ENCODE data around the gene RRP9.

DNA sequence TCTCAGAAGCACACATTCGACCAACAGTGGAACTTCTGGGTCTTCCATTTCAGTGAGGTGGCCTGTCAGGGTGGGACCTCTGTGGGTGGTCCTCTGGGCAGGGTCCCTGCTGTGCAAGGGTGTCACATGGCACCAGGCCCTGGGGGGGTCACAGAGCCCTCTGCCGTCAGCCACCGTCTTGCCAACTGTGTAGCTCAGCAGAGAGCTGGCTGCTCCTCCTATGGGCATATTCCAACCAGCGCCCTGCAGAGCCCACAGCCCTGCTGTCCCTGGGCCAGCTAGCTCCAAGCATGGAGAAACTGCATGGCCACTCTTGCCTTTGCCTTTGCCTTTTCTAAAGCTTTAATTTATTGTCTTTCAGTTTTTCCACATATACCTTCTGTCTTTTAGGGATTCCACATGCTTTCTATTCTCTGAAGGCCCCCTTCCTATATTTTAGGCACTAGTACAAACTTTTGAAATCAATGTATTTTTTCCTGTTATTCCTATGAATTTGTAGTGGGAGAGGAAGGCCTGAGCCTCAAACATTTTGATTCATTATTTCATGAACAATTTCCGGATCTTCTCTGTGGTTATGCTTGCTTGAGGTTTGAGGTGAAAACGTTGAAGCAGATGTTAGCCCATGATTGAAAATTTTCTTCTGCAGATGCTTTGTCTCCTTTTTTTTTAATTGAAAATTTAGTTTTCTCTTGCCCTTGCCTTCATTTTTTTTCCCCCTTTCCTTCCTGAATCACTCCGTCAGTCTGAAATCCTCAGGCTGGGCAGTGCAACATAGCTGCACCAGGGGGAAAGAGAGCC lies 50.3 kb downstream of the RRP9 start:
- TF ChIP-seq, protein P1, sequence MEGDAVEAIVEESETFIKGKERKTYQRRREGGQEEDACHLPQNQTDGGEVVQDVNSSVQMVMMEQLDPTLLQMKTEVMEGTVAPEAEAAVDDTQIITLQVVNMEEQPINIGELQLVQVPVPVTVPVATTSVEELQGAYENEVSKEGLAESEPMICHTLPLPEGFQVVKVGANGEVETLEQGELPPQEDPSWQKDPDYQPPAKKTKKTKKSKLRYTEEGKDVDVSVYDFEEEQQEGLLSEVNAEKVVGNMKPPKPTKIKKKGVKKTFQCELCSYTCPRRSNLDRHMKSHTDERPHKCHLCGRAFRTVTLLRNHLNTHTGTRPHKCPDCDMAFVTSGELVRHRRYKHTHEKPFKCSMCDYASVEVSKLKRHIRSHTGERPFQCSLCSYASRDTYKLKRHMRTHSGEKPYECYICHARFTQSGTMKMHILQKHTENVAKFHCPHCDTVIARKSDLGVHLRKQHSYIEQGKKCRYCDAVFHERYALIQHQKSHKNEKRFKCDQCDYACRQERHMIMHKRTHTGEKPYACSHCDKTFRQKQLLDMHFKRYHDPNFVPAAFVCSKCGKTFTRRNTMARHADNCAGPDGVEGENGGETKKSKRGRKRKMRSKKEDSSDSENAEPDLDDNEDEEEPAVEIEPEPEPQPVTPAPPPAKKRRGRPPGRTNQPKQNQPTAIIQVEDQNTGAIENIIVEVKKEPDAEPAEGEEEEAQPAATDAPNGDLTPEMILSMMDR (IDR thresholded peaks at IDR 0.05), result no peak
- TF ChIP-seq POLR2A (IDR thresholded peaks at IDR 0.05), result no peak
